Pancreas (tissue), 10 donors: Measurements from ENCODE around the gene KLRK1. TPM values are rescaled to one million over a fixed set of nuclear protein-coding genes. Genes with fewer than 3 reads are reported as not detected.

Experiments used
- ATAC-seq, 4 donors: fragments of 200-7000 bp; cut with Tn5 transposase; one replicate each; pipeline versions ENCODE4 v1.8.0 to v1.9.1; 2020; ENCODE audit warnings: mild to moderate bottlenecking in 4 of 4, moderate library complexity in 4 of 4
- DNase-seq, 6 donors: peaks; one replicate each; pipeline ENCODE4 v3.0.0-alpha.2; 2020
- FAIRE-seq: peaks from 2 replicates; lab custom pipeline; 2012; peaks lifted over from hg19 to GRCh38; lab: Jason Lieb, UNC
- H3K27ac ChIP-seq, 4 donors: fragments of 200-600 bp; sonication (generic); 1 replicate in 3 of 4; 2 replicates in 1 of 4; pipeline versions ENCODE4 v1.5.0 to v1.8.0; 2020
- H3K27me3 ChIP-seq, 4 donors: fragments of 200-600 bp; one replicate each; pipeline ENCODE4 v1.8.0; 2021
- H3K36me3 ChIP-seq, 3 donors: fragments of 200-600 bp; sonication (generic) in 1 of 3; one replicate each; pipeline versions ENCODE4 v1.5.0 to v1.8.0; 2020 to 2021
- H3K4me1 ChIP-seq, 3 donors: fragments of 200-600 bp; one replicate each; pipeline ENCODE4 v1.8.0; 2021
- H3K4me3 ChIP-seq, 4 donors: fragments of 200-600 bp; sonication (generic) in 2 of 4; one replicate each; pipeline versions ENCODE4 v1.5.0 to v1.8.0; 2020 to 2021
- H3K9me3 ChIP-seq, 4 donors: fragments of 200-600 bp; one replicate each; pipeline ENCODE4 v1.8.0; 2021
- CTCF ChIP-seq, 4 donors: fragments of 200-600 bp; sonication (generic) in 3 of 4; IDR thresholded peaks; one replicate each; pipeline versions ENCODE4 v1.5.0 to v1.8.0; 2021; ENCODE audit warnings: antibody characterized with exemption in 4 of 4
- WGBS, 2 donors: extraction: QIAGEN DNeasy Blood & Tissue Kit; methylation state at CpG; one replicate each; pipeline ENCODE4 v1.1.7; 2013; 5-methylcytosine and 5-hydroxymethylcytosine counted together
- intact Hi-C, 3 donors: fragments of 100-400 bp; cut with DNase I; formaldehyde crosslinking; loops; one replicate each; pipeline versions ENCODE4 v1.11.1 to v1.14.2; 2022
- polyA plus RNA-seq, 2 donors: library from polyadenylated mRNA; stranded (reverse); fragments of 200-250 nt; gene quantifications; one replicate each; pipeline ENCODE4 v1.2.3, GENCODE V29; 2013
- total RNA-seq, 6 donors: library from RNA; stranded (reverse); fragmentation: NEBNext Ultra II Directional in 4 of 6; extraction: Animal tissue kit (Norgen Biotek cat#: 25700) in 4 of 6; gene quantifications; one replicate each; pipeline versions ENCODE4 v1.2.1 to v1.2.4, GENCODE V29; 2021 to 2023
- donor health status: healthy with polysubstance abuse.
- donor health status: DM: no; HTN: no; CAD: no; lungs with moderate emphysema.
- donor health status: DM: no; HTN: no; CAD: no.
- donor health status: control.
- donor health status: control.
- donor health status: Bipolar disorder and iron deficiency.
- donor health status: DM: yes; HTN: yes; CAD: no.
- donor health status: DM: no; HTN: no; CAD: no.
- donor health status: DM: no; HTN: no; CAD: no.
- donor health status: DM: yes; HTN: yes; CAD: no.

KLRK1 gene
- total and polyA plus RNA-seq, 8 donors, result 0.32 to 1.1 (median 0.69) TPM; not detected in 1

- H3K27me3 ChIP-seq, result no peaks in the 10 kb centered on the region
- TF ChIP-seq CTCF (IDR thresholded peaks at IDR 0.05), result peak in 1 of 4 donors; percentile 9
- intact Hi-C loops, result no loop called here
- ATAC-seq (peak in 2 of 4 donors; percentile 6 to 30), DNase-seq (no peak), FAIRE-seq (no peak)
- no peaks in the 10 kb centered on the region for H3K36me3 ChIP-seq
- peak overlapping the region in 1 of 4 donors; percentile 7 for H3K4me3 ChIP-seq
- H3K27ac ChIP-seq, result peak overlapping the region; percentile 31 to 98 (median 86)
- H3K4me1 ChIP-seq, result peaks cover 14 to 22% (median 18%) of the 10 kb centered on the region in 3 donors
- no peaks in the 10 kb centered on the region for H3K9me3 ChIP-seq
Observed at GRCh38 chr12:10366875-10367274, 23.0 kb downstream of the KLRK1 start.

- ATAC-seq (peak in 2 of 4 donors; percentile 6 to 9), FAIRE-seq (no peak), DNase-seq (no peak)
- H3K4me1 ChIP-seq, result peaks cover 14 to 31% (median 18%) of the 10 kb centered on the region in 3 donors
- WGBS, 2 donors, result 26 to 31% methylated on average over 6 of the region's 6 CpGs
- TF ChIP-seq CTCF (IDR thresholded peaks at IDR 0.05), result peak in 1 of 4 donors; percentile 21
- H3K36me3 ChIP-seq, result no peaks in the 10 kb centered on the region
- H3K27me3 ChIP-seq, result no peaks in the 10 kb centered on the region
- H3K4me3 ChIP-seq, result peak overlapping the region in 2 of 4 donors; percentile 39 to 60
- H3K27ac ChIP-seq, result peak overlapping the region; percentile 56 to 98 (median 86)
- no peaks in the 10 kb centered on the region for H3K9me3 ChIP-seq
- intact Hi-C loops, result no loop called here
Observed at GRCh38 chr12:10365696-10366405, 24.0 kb downstream of the KLRK1 start.

- 0% methylated on average over 15 of the region's 15 CpGs for WGBS, 2 donors
- intact Hi-C loops, result no loop called here
- no peak for FAIRE-seq
Observed at GRCh38 chr12:10364815-10365622, 24.8 kb downstream of the KLRK1 start.

More at GRCh38 chr12:10364815-10365622, 24.8 kb downstream of the KLRK1 start:
- Histone ChIP-seq H3K9me3 (no peaks in the 10 kb centered on the region), H3K27ac (peak overlapping the region; percentile 56 to 98 (median 86)), H3K27me3 (no peaks in the 10 kb centered on the region), H3K36me3 (no peaks in the 10 kb centered on the region), H3K4me3 (peak overlapping the region; percentile 18 to 60 (median 33)), H3K4me1 (peaks cover 14 to 31% (median 18%) of the 10 kb centered on the region in 3 donors)
- DNase-seq (peak in 5 of 6 donors; percentile 41 to 85 (median 66)), ATAC-seq (peak; percentile 84 to 89 (median 86))
- no peak for TF ChIP-seq CTCF (IDR thresholded peaks at IDR 0.05)
